Parathyroid adenoma (tissue), 2 donors: Measurements from ENCODE around the gene STON2.

Source experiments
- H2AFZ ChIP-seq: fragments of 300-600 bp; sonication (generic); one replicate; pipeline ENCODE4 v1.7.0; 2017; ENCODE audit warnings: antibody characterized with exemption, mild to moderate bottlenecking
- H3K27ac ChIP-seq: fragments of 300-600 bp; sonication (generic); one replicate; pipeline ENCODE4 v1.7.0; 2017
- H3K27me3 ChIP-seq: fragments of 300-600 bp; sonication (generic); one replicate; pipeline ENCODE4 v1.7.0; 2017; ENCODE audit warnings: low read length; ENCODE audit not compliant: control insufficient read depth, insufficient read depth
- H3K36me3 ChIP-seq: fragments of 300-600 bp; sonication (generic); one replicate; pipeline ENCODE4 v1.7.0; 2017; ENCODE audit warnings: low read length; ENCODE audit not compliant: control insufficient read depth, insufficient read depth
- H3K4me1 ChIP-seq: fragments of 300-600 bp; sonication (generic); one replicate; pipeline ENCODE4 v1.7.0; 2017; ENCODE audit warnings: control low read depth
- H3K4me2 ChIP-seq: fragments of 300-600 bp; sonication (generic); one replicate; pipeline ENCODE4 v1.7.0; 2017; ENCODE audit warnings: low read length
- H3K4me3 ChIP-seq: fragments of 300-600 bp; sonication (generic); one replicate; pipeline ENCODE4 v1.7.0; 2017; ENCODE audit warnings: low read depth, low read length
- H3K79me2 ChIP-seq: fragments of 300-600 bp; sonication (generic); one replicate; pipeline ENCODE4 v1.7.0; 2017; ENCODE audit warnings: control low read depth
- H3K9ac ChIP-seq: fragments of 300-600 bp; sonication (generic); one replicate; pipeline ENCODE4 v1.7.0; 2017; ENCODE audit warnings: mild to moderate bottlenecking
- H3K9me3 ChIP-seq: fragments of 300-600 bp; sonication (generic); one replicate; pipeline ENCODE4 v1.7.0; 2017; ENCODE audit warnings: low read length; ENCODE audit not compliant: control insufficient read depth
- CTCF ChIP-seq: fragments of 300-600 bp; sonication (generic); IDR thresholded peaks from one replicate; pipeline ENCODE4 v1.7.0; 2017; ENCODE audit warnings: antibody characterized with exemption, mild to moderate bottlenecking
- donor health status: primary hyperparathyroidism.

STON2 gene

DNA sequence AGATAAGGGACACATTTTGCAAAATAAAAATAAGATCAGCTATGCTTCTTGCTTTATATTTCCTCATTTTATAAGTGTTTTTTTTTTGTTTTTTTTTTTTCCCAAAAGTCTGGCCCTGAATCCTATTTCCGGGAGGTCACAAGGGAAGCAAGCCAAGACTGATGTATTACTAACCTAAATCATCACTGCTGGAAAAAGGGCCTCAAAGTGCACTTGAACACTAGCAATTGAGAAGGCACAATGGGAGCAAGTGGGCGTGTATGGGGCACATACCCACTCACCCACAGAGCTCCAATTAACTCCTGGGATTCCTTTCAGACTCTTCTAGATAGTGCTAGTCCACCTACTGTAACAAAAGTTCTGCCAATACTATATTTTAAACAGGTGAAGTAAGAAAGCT lies 58.8 kb downstream of the STON2 start:
- no peaks in the 10 kb centered on the region for H3K27me3 ChIP-seq
- H3K4me3 ChIP-seq, result no peak overlapping the region
- no peaks in the 10 kb centered on the region for H3K79me2 ChIP-seq
- no peaks in the 10 kb centered on the region for H3K36me3 ChIP-seq
- TF ChIP-seq CTCF, result no peak
- H2AFZ ChIP-seq, result no peak overlapping the region
- H3K27ac ChIP-seq, result peak overlapping the region; percentile 30
- H3K9me3 ChIP-seq, result no peaks in the 10 kb centered on the region
- H3K4me2 ChIP-seq, result no peak overlapping the region
- no peak overlapping the region for H3K9ac ChIP-seq
- H3K4me1 ChIP-seq, result no peaks in the 10 kb centered on the region

DNA sequence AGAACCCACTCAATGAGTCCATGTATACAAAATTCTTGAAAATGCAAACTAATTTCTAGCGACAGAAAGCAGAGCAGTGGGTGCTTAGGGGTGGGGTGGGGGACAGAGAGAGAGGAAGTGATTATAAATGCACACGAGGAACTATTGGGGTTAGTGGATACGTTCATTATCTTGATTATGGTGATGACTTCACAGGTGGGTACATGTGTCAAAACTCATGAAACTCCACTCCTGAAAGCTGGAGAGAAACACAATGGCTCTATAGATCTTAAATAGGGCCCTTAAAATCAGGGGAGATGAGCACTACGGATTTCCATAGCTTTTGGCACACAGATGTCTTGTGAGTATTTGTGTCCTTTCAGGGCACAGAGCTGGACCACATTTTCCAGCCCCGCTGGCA lies 59.9 kb downstream of the STON2 start:
- Histone ChIP-seq H3K27ac (no peak overlapping the region), H3K4me1 (no peaks in the 10 kb centered on the region)

DNA sequence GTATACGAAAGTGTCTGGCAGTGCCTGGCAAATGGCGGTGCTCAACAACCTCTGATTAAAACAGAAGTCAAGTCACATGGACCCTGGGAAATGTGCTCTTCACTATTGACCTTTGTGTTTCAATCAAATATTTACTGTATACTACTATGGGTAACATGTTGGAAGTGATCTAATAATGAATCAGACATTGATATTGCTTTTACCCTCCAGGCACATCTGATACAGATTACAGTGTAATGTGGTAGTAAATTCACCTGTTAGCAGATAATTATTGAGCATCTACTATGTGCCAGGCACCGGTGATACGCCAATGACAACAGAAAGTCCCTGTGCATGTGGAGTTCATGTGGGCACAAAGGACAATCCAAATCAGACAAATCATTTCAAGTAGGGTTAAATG lies 63.1 kb downstream of the STON2 start:
- no peaks in the 10 kb centered on the region for H3K36me3 ChIP-seq

More for the DNA sequence above, 59.9 kb downstream of the STON2 start:
- no peak overlapping the region for H3K4me3 ChIP-seq
- no peaks in the 10 kb centered on the region for H3K79me2 ChIP-seq
- H2AFZ ChIP-seq, result no peak overlapping the region
- H3K9ac ChIP-seq, result no peak overlapping the region
- H3K4me2 ChIP-seq, result no peak overlapping the region
- no peaks in the 10 kb centered on the region for H3K36me3 ChIP-seq
- H3K9me3 ChIP-seq, result no peaks in the 10 kb centered on the region
- H3K27me3 ChIP-seq, result no peaks in the 10 kb centered on the region
- no peak for TF ChIP-seq CTCF

DNA sequence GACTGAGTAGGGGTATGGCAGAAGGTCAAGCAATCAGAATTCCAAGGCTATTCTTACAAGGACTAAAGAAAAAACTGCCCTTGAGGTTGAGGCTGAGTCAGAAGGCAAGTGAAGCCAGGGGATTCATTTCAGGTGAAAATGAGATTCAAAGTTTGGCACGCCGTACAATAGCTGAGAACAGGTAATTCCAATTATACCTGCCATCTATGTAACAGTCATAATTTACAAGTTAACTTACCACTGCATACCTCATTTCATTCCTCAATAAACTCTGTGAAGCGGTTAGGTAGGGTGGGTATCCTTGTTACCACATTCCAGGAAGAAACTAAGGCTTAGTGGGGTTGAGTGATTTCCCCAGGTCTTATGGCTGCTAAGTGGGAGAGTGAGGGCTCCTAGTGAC lies 64.1 kb downstream of the STON2 start:
- Histone ChIP-seq H2AFZ (no peak overlapping the region), H3K4me1 (no peaks in the 10 kb centered on the region), H3K9ac (no peak overlapping the region), H3K27me3 (no peaks in the 10 kb centered on the region), H3K9me3 (no peaks in the 10 kb centered on the region), H3K4me2 (no peak overlapping the region), H3K79me2 (no peaks in the 10 kb centered on the region), H3K36me3 (no peaks in the 10 kb centered on the region), H3K27ac (no peak overlapping the region), H3K4me3 (no peak overlapping the region)
- no peak for TF ChIP-seq CTCF

More for the DNA sequence above, 63.1 kb downstream of the STON2 start:
- Histone ChIP-seq H3K79me2 (no peaks in the 10 kb centered on the region), H3K4me2 (no peak overlapping the region), H3K9ac (no peak overlapping the region), H2AFZ (no peak overlapping the region), H3K9me3 (no peaks in the 10 kb centered on the region), H3K27me3 (no peaks in the 10 kb centered on the region), H3K27ac (no peak overlapping the region), H3K4me3 (no peak overlapping the region), H3K4me1 (no peaks in the 10 kb centered on the region)
- TF ChIP-seq CTCF, result no peak

GRCh38 chr14:81332725-81333124 lies 67.4 kb downstream of the STON2 start:
- Histone ChIP-seq H3K27me3 (no peaks in the 10 kb centered on the region), H3K9ac (no peak overlapping the region), H3K79me2 (no peaks in the 10 kb centered on the region), H3K36me3 (no peaks in the 10 kb centered on the region), H3K4me1 (no peaks in the 10 kb centered on the region), H2AFZ (no peak overlapping the region), H3K4me3 (no peak overlapping the region), H3K4me2 (no peak overlapping the region), H3K9me3 (no peaks in the 10 kb centered on the region), H3K27ac (no peak overlapping the region)
- no peak for TF ChIP-seq CTCF
